Thymus (tissue), 11 donors: ENCODE measurements around the gene CEP295NL. TPM values are rescaled to one million over a fixed set of nuclear protein-coding genes. Genes with fewer than 3 reads are reported as not detected.
"Not testable (repeated sequence)": the region's sequence is repeated elsewhere in the genome, so short reads cannot be mapped to it uniquely, and the experiment has no call there.

ENCODE experiments used
- DNase-seq, 9 donors: peaks; one replicate each; pipeline ENCODE4 v3.0.0-alpha.2; 2013; ENCODE audit warnings: low spot score in 9 of 9, low read depth in 6 of 9, missing footprints in 1 of 9
- H3K27ac ChIP-seq, 2 donors: one replicate each; pipeline ENCODE4 v1.5.1; 2013; ENCODE audit warnings: control low read depth in 1 of 2, low read depth in 1 of 2, low read length in 1 of 2, mild to moderate bottlenecking in 1 of 2, moderate library complexity in 1 of 2
- H3K27me3 ChIP-seq, 2 donors: one replicate each; pipeline ENCODE4 v1.5.1; 2013; ENCODE audit warnings: low read length in 1 of 2; ENCODE audit not compliant: control insufficient read depth in 2 of 2, insufficient read depth in 1 of 2
- H3K36me3 ChIP-seq, 2 donors: one replicate each; pipeline ENCODE4 v1.5.1; 2013; ENCODE audit warnings: low read length in 1 of 2, mild to moderate bottlenecking in 1 of 2, moderate library complexity in 1 of 2; ENCODE audit not compliant: control insufficient read depth in 2 of 2, insufficient read depth in 2 of 2
- H3K4me1 ChIP-seq, 2 donors: one replicate each; pipeline ENCODE4 v1.5.1; 2013; ENCODE audit warnings: low read length in 2 of 2; ENCODE audit not compliant: control insufficient read depth in 2 of 2, insufficient read depth in 2 of 2
- H3K4me3 ChIP-seq, 2 donors: one replicate each; pipeline ENCODE4 v1.5.1; 2013; ENCODE audit warnings: low read length in 2 of 2, control low read depth in 1 of 2, mild to moderate bottlenecking in 1 of 2
- H3K9me3 ChIP-seq, 2 donors: one replicate each; pipeline ENCODE4 v1.5.1; 2013; ENCODE audit warnings: low read length in 1 of 2, mild to moderate bottlenecking in 1 of 2; ENCODE audit not compliant: control insufficient read depth in 2 of 2, insufficient read depth in 1 of 2
- WGBS: extraction: QIAGEN DNeasy Blood & Tissue Kit; methylation state at CpG from one replicate; pipeline ENCODE4 v1.1.7; 2013; 5-methylcytosine and 5-hydroxymethylcytosine counted together
- polyA plus RNA-seq: library from polyadenylated mRNA; stranded (reverse); fragments of 200-250 nt; gene quantifications from one replicate; pipeline ENCODE4 v1.2.3, GENCODE V29; 2013
- total RNA-seq: library from RNA; stranded (reverse); fragments of 120-200 nt; gene quantifications from one replicate; pipeline ENCODE4 v1.2.4, GENCODE V29; 2013
- donor health status: healthy.

The CEP295NL gene
- total and polyA plus RNA-seq, 2 donors: 0.38 to 0.50 TPM

DNA sequence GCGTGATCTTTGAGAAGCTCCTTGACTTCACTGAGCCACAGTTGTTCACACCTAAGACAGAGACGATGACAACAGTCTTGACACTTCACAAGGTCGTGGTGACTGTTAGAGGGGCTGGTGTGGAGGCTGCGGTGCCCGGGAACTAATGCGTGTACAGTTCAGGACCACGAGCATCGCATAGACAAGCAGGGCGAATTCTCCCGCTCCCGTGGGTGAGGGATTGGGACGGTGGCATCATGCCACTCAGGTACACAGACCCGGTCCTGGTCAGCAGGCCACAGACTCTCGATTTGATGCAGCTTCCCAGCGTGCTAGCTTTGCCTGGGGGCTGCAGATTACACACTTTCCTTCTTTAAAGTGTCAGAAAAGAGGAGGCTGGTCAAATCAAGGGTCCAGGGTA is 24.7 kb downstream of the CEP295NL start:
- Histone ChIP-seq H3K27ac (peak overlapping the region; percentile 47 to 88), H3K4me3 (no peak overlapping the region), H3K9me3 (no peaks in the 10 kb centered on the region), H3K27me3 (no peaks in the 10 kb centered on the region), H3K4me1 (peaks cover 53 to 97% of the 10 kb centered on the region in 2 donors), H3K36me3 (peaks cover 9 to 29% of the 10 kb centered on the region in 2 donors)
- DNase-seq: no peak
- WGBS: 88% methylated on average over 15 of the region's 15 CpGs

GRCh38 chr17:78876954-78877517 is 26.0 kb downstream of the CEP295NL start:
- Histone ChIP-seq H3K27ac (peak overlapping the region in 1 of 2 donors; percentile 86), H3K36me3 (peaks cover 21 to 31% of the 10 kb centered on the region in 2 donors), H3K4me1 (peaks cover 43 to 86% of the 10 kb centered on the region in 2 donors)
- WGBS: 80% methylated on average over 8 of the region's 8 CpGs
- DNase-seq: peak in 2 of 9 donors; percentile 45 to 64
- H3K4me3 ChIP-seq, H3K9me3 ChIP-seq, H3K27me3 ChIP-seq: not testable (repeated sequence)

- WGBS: 29% methylated on average over 7 of the region's 7 CpGs
- Histone ChIP-seq H3K4me3 (no peak overlapping the region), H3K27ac (peak overlapping the region in 1 of 2 donors; percentile 86), H3K27me3 (no peaks in the 10 kb centered on the region), H3K36me3 (peaks cover 29 to 30% of the 10 kb centered on the region in 2 donors), H3K4me1 (peaks cover 37 to 78% of the 10 kb centered on the region in 2 donors), H3K9me3 (no peaks in the 10 kb centered on the region)
- DNase-seq: peak in 4 of 9 donors; percentile 50 to 78 (median 62)
Observed at GRCh38 chr17:78876094-78876597, 26.9 kb downstream of the CEP295NL start.

DNA sequence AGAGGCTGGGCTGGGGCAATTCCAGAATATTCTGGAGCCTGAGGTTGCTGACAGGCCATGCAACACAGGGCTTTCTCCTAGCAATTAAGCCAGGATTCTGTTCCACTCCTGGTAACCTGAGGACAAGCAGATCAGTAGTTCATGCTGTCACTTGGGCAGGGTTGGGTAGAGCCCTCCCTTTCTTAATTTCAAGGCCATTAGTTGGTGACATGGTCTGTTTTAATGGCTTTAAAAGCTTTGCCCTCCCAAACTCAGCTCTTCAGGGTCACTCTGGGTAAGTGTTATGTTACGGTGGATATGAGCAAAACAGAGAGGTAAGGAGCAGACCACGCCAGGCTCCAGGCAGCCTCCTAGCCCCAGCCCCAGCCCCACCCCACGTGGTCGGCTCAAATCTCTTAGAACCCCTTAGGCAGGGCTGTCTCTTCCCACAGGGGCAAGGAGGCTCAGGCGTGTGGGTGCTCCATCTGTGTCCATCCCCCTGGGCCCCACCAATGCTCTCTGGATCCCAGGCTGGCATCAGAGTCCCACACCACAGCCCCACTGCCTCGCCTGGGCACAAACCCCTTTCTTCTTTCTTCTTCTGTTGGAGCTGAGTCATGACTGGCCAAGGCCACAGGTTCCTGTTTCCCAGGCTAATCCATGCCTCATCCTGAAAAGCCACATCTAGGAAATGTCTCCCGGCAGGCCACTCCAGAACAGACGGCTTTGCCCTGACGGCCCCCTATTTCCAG is 27.5 kb downstream of the CEP295NL start:
- H3K36me3 ChIP-seq: peaks cover 35 to 36% of the 10 kb centered on the region in 2 donors
- no peak overlapping the region for H3K4me3 ChIP-seq
- peak overlapping the region in 1 of 2 donors; percentile 86 for H3K27ac ChIP-seq
- H3K9me3 ChIP-seq: no peaks in the 10 kb centered on the region
- peak in 1 of 9 donors; percentile 41 for DNase-seq
- peaks cover 33 to 73% of the 10 kb centered on the region in 2 donors for H3K4me1 ChIP-seq
- 19% methylated on average over 9 of the region's 9 CpGs for WGBS
- H3K27me3 ChIP-seq: no peaks in the 10 kb centered on the region

DNA sequence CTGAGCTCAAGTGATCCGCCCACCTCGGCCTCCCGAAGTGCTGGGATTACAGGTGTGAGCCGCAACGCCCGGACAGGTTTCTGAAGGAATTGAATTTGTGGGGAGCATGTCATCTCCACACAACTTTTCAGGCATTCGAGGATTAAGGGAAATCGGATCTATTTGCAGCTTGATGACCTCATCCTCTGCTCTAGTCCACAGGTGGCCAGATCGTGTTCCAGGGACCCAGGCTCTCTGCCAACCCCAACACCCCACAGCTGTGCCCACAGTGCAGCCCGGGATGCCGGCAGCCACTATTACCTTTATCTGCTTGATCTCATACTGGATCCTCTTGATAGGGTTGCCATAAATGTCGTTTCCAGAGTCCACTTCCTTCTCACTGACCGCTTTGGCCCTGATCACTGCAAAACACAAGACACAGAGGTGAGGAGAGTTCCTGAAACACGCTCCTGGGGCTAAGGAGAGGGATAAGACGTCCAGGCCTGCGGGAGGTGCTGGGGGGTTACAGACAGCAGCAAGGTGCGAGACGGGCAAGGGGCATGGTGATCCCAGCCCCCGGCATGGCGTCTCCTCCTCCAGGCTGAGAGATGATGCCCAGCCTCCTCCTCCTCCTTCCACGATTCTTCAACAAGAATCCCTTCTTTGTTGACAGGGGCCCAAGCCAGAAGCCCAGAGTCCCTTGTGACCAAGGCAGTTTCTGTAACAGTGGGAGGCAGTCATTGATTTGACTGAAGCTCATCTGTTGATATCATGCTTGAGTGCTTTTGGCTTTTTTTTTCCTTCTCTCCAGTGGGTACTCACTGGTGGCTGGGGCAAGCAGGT is 29.3 kb downstream of the CEP295NL start:
- peak overlapping the region; percentile 43 to 61 for H3K27ac ChIP-seq
- no peak for DNase-seq
- 71% methylated on average over 21 of the region's 21 CpGs for WGBS
- no peaks in the 10 kb centered on the region for H3K9me3 ChIP-seq
- H3K36me3 ChIP-seq: peaks cover 49 to 50% of the 10 kb centered on the region in 2 donors
- peaks cover 20 to 55% of the 10 kb centered on the region in 2 donors for H3K4me1 ChIP-seq
- no peak overlapping the region for H3K4me3 ChIP-seq
- H3K27me3 ChIP-seq: no peaks in the 10 kb centered on the region

- WGBS: 96% methylated on average over 6 of the region's 6 CpGs
- no peaks in the 10 kb centered on the region for H3K27me3 ChIP-seq
- H3K4me3 ChIP-seq: no peak overlapping the region
- no peak for DNase-seq
- no peak overlapping the region for H3K27ac ChIP-seq
- peaks cover 54 to 60% of the 10 kb centered on the region in 2 donors for H3K36me3 ChIP-seq
- H3K4me1 ChIP-seq: peaks cover 19 to 43% of the 10 kb centered on the region in 2 donors
- no peaks in the 10 kb centered on the region for H3K9me3 ChIP-seq
Observed at GRCh38 chr17:78872486-78872885, 30.5 kb downstream of the CEP295NL start.

GRCh38 chr17:78870621-78871020 is 32.4 kb downstream of the CEP295NL start:
- H3K27me3 ChIP-seq: no peaks in the 10 kb centered on the region
- H3K36me3 ChIP-seq: peaks cover 59 to 61% of the 10 kb centered on the region in 2 donors
- 91% methylated on average over 15 of the region's 15 CpGs for WGBS
- H3K4me1 ChIP-seq: peaks cover 15 to 41% of the 10 kb centered on the region in 2 donors
- no peak for DNase-seq
- no peak overlapping the region for H3K4me3 ChIP-seq
- no peaks in the 10 kb centered on the region for H3K9me3 ChIP-seq
- H3K27ac ChIP-seq: no peak overlapping the region

DNA sequence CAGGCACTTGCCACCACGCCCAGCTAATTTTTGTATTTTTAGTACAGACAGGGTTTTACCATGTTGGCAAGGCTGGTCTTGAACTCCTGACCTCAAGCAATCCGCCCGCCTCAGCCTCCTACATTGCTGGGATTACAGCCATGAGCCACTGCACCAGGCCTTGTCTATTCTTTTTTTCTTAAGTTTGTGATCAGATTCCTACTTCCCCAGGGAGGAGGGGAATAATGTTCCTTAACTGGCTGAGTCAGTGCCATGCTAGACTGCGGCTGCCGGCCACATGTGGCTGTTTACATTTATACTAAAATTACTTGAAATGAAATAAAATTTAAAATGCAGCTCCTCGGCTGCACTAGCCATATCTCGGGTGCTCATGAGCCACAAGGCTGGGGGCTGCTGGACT is 34.6 kb downstream of the CEP295NL start:
- 82% methylated on average over 7 of the region's 7 CpGs for WGBS
- H3K4me3 ChIP-seq: no peak overlapping the region
- peaks cover 62 to 64% of the 10 kb centered on the region in 2 donors for H3K36me3 ChIP-seq
- H3K4me1 ChIP-seq: peaks cover 4 to 20% of the 10 kb centered on the region in 2 donors
- H3K27me3 ChIP-seq: no peaks in the 10 kb centered on the region
- H3K27ac ChIP-seq: no peak overlapping the region
- no peaks in the 10 kb centered on the region for H3K9me3 ChIP-seq
- no peak for DNase-seq
